ENCODE measurements around the gene TBC1D25.

DNA sequence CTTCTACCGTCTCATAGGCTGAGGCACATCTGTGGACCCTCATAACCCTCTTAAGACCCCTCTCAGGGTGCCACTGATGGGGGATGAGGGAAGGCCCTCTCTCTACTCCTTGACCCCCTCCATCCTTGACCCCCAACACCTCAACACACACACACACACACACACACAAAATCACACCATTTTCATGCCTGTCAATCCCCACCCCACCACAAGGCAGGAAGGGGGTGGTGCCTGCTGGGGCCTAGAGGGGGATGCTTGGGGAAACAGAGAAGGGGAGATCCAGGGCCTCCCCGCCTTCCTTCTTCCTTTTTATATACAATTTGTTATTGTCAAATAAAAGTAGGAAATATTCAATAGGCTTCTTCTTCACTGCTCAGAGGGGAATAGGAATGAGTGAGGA, 19.1 kb upstream of the TBC1D25 start:
- TF ChIP-seq EZH2phosphoT487 (IDR thresholded peaks at IDR 0.05; ENCODE audit: borderline replicate concordance): no peak
- TF ChIP-seq, protein P1, sequence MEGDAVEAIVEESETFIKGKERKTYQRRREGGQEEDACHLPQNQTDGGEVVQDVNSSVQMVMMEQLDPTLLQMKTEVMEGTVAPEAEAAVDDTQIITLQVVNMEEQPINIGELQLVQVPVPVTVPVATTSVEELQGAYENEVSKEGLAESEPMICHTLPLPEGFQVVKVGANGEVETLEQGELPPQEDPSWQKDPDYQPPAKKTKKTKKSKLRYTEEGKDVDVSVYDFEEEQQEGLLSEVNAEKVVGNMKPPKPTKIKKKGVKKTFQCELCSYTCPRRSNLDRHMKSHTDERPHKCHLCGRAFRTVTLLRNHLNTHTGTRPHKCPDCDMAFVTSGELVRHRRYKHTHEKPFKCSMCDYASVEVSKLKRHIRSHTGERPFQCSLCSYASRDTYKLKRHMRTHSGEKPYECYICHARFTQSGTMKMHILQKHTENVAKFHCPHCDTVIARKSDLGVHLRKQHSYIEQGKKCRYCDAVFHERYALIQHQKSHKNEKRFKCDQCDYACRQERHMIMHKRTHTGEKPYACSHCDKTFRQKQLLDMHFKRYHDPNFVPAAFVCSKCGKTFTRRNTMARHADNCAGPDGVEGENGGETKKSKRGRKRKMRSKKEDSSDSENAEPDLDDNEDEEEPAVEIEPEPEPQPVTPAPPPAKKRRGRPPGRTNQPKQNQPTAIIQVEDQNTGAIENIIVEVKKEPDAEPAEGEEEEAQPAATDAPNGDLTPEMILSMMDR (conservative IDR thresholded peaks at IDR 0.05; ENCODE audit: low read length): no peak
